ENCODE results near the gene VAMP2. TPM values are rescaled to one million over a fixed set of nuclear protein-coding genes. Genes with fewer than 3 reads are reported as not detected.

Gene VAMP2
- total and polyA plus RNA-seq, 2 of the 4 experiments (the other 2 are of a cell fraction): 2.3 to 33.3 TPM

DNA sequence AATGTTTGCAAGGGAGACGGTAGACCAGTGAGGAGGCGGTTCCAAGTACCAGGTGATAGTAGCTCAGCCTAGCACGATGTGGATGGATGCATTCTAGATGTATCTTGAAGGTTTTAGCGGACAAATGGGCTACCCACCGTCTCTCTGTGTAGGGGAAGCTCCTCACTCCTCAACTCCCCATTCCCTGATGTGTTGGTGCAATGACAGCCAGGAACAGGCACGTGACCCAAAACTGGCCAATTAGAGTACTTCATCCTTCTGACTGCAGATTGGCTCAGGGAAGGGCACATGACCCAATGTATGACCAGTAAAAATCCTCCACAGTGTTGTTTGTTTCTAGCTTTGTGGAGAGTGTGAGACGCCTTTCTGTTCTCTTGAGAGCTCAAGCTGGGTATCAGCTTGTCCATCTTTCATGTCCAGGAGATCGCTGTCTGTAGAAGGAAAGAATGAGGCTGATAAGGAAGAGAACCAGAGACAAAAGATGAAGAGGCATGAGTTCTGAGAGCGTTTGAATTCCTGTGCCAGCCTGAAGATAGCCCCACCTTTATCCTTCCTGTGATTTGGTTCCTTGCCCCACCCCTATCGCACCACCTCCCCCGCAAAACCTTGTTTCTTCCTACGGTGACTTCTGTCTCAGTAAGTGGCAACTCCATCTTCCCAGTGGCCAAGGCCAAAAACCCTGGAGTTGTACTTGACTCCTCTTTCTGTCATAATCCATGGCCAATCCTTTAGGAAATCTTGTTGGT is 29.5 kb upstream of the VAMP2 start:
- ATAC-seq (ENCODE audit: low read depth) (no peak), DNase-seq (peak; percentile 85)
- in situ Hi-C loops (cut with MboI; ENCODE audit: low sequenced_read_pairs) (no loop called here), intact Hi-C loops (cut with micrococcal nuclease) (no loop called here), dilution Hi-C loops (cut with HindIII; ENCODE audit: low sequenced_read_pairs, unreplicated experiment) (no loop called here)
- H2AK9ac ChIP-seq (replicated peaks; ENCODE audit: low read depth, low read length, poor library complexity): peak overlapping the region; percentile 66
- peak overlapping the region; percentile 44 for H3K23ac ChIP-seq (ENCODE audit: low read depth, low read length)
- no peak overlapping the region for H2BK20ac ChIP-seq (ENCODE audit: low read depth, low read length)
- peak overlapping the region; percentile 87 for H3K4ac ChIP-seq (ENCODE audit: low read depth, low read length)
- H4K8ac ChIP-seq (ENCODE audit: low read depth in 2 of 2, low read length in 2 of 2): peak overlapping the region; percentile 31 to 92; a peak in 3 of 4 replicates
- peak overlapping the region; percentile 27; the same call in 1 of the 3 replicates for H2BK15ac ChIP-seq (ENCODE audit: low read depth, low read length)
- peaks cover 11% of the 10 kb centered on the region for H4K20me1 ChIP-seq (ENCODE audit: insufficient read depth, low read length)
- no peaks in the 10 kb centered on the region for H3K27me3 ChIP-seq (ENCODE audit: control insufficient read depth, insufficient read depth, low read length)
- ChIA-PET POLR2A (ENCODE audit: unreplicated experiment) (no interaction called here), CTCF (interaction anchor here (0.9 kb wide), 1 partner anchor 109 kb away, joined by 3 read pairs; no protein-coding TSS in a partner anchor)
- peaks cover 0 to 21% of the 10 kb centered on the region in 2 experiments; a peak in 2 of 4 replicates for H3K79me1 ChIP-seq (ENCODE audit: low read depth in 1 of 2, low read length in 2 of 2)
- no peak overlapping the region for H3K56ac ChIP-seq (ENCODE audit: extremely low read depth, insufficient read depth, low read length)
- peaks cover 26% of the 10 kb centered on the region for H3K9me1 ChIP-seq (ENCODE audit: insufficient read depth, low read length)
- peak overlapping the region; percentile 30; the same call in 1 of the 2 replicates for H3K18ac ChIP-seq (ENCODE audit: low read depth, low read length)
- TF ChIP-seq, protein P1, sequence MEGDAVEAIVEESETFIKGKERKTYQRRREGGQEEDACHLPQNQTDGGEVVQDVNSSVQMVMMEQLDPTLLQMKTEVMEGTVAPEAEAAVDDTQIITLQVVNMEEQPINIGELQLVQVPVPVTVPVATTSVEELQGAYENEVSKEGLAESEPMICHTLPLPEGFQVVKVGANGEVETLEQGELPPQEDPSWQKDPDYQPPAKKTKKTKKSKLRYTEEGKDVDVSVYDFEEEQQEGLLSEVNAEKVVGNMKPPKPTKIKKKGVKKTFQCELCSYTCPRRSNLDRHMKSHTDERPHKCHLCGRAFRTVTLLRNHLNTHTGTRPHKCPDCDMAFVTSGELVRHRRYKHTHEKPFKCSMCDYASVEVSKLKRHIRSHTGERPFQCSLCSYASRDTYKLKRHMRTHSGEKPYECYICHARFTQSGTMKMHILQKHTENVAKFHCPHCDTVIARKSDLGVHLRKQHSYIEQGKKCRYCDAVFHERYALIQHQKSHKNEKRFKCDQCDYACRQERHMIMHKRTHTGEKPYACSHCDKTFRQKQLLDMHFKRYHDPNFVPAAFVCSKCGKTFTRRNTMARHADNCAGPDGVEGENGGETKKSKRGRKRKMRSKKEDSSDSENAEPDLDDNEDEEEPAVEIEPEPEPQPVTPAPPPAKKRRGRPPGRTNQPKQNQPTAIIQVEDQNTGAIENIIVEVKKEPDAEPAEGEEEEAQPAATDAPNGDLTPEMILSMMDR (conservative IDR thresholded peaks at IDR 0.05; ENCODE audit: low read depth, low read length): no peak
- 0 out of 2 replicates have a peak, but pooled peaks have one; percentile 11 for TF ChIP-seq BHLHE40 (IDR thresholded peaks at IDR 0.05; ENCODE audit: low read depth, low read length)
- TF ChIP-seq, protein P2, sequence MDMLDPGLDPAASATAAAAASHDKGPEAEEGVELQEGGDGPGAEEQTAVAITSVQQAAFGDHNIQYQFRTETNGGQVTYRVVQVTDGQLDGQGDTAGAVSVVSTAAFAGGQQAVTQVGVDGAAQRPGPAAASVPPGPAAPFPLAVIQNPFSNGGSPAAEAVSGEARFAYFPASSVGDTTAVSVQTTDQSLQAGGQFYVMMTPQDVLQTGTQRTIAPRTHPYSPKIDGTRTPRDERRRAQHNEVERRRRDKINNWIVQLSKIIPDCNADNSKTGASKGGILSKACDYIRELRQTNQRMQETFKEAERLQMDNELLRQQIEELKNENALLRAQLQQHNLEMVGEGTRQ (IDR thresholded peaks at IDR 0.05; ENCODE audit: low read depth, low read length): peak; percentile 99
- no peak for TF ChIP-seq MAFK (IDR thresholded peaks at IDR 0.05; ENCODE audit: low read depth, low read length)
- 0 out of 2 replicates have a peak, but pooled peaks have one; percentile 41 for TF ChIP-seq POLR2A (IDR thresholded peaks at IDR 0.05; ENCODE audit: low read depth, low read length)
- TF ChIP-seq CEBPB (IDR thresholded peaks at IDR 0.05; ENCODE audit: low read depth, low read length): no peak
- TF ChIP-seq SMC3 (IDR thresholded peaks at IDR 0.05; ENCODE audit: low read depth, low read length): no peak
- H3K4me2 ChIP-seq (ENCODE audit: low read depth, low read length): peak overlapping the region; percentile 77
- H4K91ac ChIP-seq (ENCODE audit: insufficient read depth, low read depth, low read length): peak overlapping the region; percentile 57
- no peaks in the 10 kb centered on the region for H3K9me3 ChIP-seq (ENCODE audit: control insufficient read depth, insufficient read depth, low read length)
- H4K5ac ChIP-seq (ENCODE audit: low read depth, low read length): peak overlapping the region; percentile 82
- peak overlapping the region; percentile 35; the same call in 1 of the 2 replicates for H3K9ac ChIP-seq (ENCODE audit: low read depth, low read length)
- peak overlapping the region; percentile 86 for H2AFZ ChIP-seq (replicated peaks; ENCODE audit: low read length, poor library complexity)
- H3K36me3 ChIP-seq (ENCODE audit: control insufficient read depth, insufficient read depth, low read length): no peaks in the 10 kb centered on the region
- WGBS, 2 experiments (ENCODE audit: extremely low coverage in 2 of 2, insufficient read length in 1 of 2): 13% methylated on average over 3 of the region's 12 CpGs; no CpG with 5 or more reads in 1 of the 2 experiments
- H3K14ac ChIP-seq (replicated peaks; ENCODE audit: low read depth, low read length): peak overlapping the region; percentile 64
- H3K27ac ChIP-seq (ENCODE audit: insufficient read depth, low read length): peak overlapping the region; percentile 8; the same call in 1 of the 2 replicates
- H3K4me1 ChIP-seq (ENCODE audit: control insufficient read depth, insufficient read depth, low read length): peaks cover 16% of the 10 kb centered on the region
- no TSS peak for BruUV-seq (replicated peaks)
- H2AK5ac ChIP-seq (ENCODE audit: low read depth, low read length): peak overlapping the region; percentile 27
- no peak overlapping the region for H2BK120ac ChIP-seq (ENCODE audit: low read depth, low read length)
- H2BK5ac ChIP-seq (ENCODE audit: low read depth, low read length, poor library complexity, severe bottlenecking): peak overlapping the region; percentile 91
- peak overlapping the region; percentile 36; the same call in 1 of the 2 replicates for H3K4me3 ChIP-seq (ENCODE audit: insufficient read depth, low read depth, low read length)
